ENCODE data around the gene PPIL6.
A peak's percentile ranks its signal among the peaks of the same experiment; 100 is the strongest.

Gene PPIL6

DNA sequence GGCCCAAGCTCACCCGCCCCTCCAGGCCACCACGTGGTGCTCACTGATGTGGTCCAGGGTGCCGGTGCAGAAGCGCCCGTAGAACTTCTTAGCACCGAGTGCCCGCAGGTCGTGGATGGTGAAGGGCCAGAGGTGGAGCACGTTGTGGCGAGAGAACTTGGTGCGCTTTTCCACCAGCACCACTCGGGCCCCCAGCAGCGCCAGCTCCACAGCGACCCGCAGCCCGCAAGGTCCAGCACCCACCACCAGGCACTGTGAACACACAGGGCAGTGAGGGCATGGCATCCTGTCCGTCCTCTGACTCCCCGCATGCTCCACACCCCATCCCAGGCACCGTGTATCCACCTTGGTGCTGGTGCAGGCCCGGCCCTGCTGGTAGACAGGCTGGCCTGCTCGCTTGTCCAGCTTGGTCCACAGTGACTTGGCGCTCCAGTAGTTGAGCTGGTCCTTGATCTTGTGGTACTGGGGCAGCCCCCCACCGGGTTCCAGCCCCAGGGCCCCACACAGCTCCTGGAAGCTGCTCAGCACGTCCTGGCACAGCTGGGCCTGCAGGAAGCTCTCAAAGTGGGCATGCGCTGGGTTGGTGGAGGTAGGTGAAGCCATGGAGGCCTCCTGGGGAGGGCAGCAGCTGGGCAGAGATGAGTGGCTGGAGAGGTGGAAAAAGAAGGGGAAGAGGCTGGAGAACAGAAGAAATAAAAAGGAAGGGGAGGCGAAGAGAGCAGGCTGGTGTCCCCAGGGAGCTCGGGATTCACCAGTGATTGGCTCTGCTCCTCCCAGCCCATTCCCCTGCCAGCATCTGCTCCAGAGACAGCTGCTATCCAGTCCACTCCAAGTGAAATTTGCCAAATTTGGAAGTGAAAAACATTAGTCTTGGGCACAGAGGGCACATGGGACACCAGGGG lies 13.4 kb upstream of the PPIL6 start:
- DNase-seq (ENCODE audit: insufficient read length) (no peak), FAIRE-seq (no peak)
- TF ChIP-seq TAF1 (IDR thresholded peaks at IDR 0.05; ENCODE audit: borderline replicate concordance, low read depth, low read length) (no peak), POLR2AphosphoS5 (IDR thresholded peaks at IDR 0.05; ENCODE audit: low read depth, low read length) (no peak), POLR2A (IDR thresholded peaks at IDR 0.05; ENCODE audit: low read depth, low read length) (peak; percentile 12; the same call in 1 of the 2 replicates)

DNA sequence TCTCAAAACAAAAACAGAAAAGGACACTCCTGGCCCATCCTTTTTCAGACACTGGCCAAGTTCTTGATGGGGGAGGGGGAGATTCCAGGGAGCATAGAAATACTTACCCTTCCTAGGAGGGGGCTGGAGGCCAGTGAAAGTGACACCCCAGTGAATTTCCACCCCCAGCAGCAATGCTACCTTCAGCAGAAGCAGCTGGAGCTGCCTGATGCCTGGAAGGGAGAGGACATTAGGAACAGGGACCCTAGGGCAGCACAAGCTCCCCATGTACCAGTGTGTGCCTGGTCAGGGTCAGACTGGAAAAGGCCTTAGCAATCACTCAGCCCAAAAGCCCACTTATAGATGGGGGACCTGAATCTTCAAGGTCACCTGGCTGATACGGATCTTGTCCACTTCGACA lies 12.7 kb upstream of the PPIL6 start:
- FAIRE-seq: no peak

DNA sequence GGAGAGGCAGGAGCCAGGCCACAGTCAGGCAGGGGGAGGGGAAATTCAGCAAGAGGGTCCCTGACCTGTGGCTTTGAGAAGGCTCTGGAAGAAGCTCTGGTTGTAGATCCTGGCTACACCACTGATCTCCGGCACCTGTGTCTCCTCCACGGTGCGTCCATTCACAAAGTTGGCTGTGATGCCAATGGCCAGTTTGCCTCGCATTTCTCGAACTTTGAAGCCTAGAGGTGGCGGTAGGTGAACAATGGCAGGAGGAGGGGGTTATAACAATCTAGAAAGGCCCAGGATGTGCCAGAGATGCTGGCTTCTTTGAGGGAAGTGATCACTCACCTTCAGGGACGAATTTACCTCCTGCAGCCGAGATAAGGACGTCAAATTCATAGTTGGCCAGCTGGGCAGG lies 11.8 kb upstream of the PPIL6 start:
- no peak for TF ChIP-seq TAF1 (IDR thresholded peaks at IDR 0.05; ENCODE audit: borderline replicate concordance, low read depth, low read length)
- no peak for FAIRE-seq
- DNase-seq (ENCODE audit: insufficient read length): no peak

More for the DNA sequence above, 12.7 kb upstream of the PPIL6 start:
- no peak for DNase-seq (ENCODE audit: insufficient read length)
- TF ChIP-seq TAF1 (IDR thresholded peaks at IDR 0.05; ENCODE audit: borderline replicate concordance, low read depth, low read length): no peak
- TF ChIP-seq POLR2A (IDR thresholded peaks at IDR 0.05; ENCODE audit: low read depth, low read length): no peak
- TF ChIP-seq POLR2AphosphoS5 (IDR thresholded peaks at IDR 0.05; ENCODE audit: low read depth, low read length): no peak

DNA sequence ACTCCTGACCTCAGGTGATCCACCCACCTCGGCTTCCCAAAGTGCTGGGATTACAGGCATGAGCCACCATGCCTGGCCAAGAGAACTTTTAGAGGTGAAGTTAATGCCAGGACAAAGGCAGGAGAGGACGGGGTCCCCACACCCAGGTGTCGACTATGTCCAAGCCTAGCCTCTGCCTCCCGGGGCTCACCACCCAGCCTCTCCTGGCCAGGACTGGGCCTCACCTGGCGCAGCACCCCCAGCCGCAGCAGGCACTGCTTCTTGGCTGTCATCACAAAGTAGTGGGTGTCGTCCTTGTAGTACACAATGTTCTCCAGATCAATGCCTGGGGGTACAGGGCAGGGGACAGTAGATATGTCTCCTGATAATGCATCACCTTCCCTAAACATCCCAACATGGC lies 10.9 kb upstream of the PPIL6 start:
- DNase-seq (ENCODE audit: insufficient read length) (no peak), FAIRE-seq (no peak)
- TF ChIP-seq TAF1 (IDR thresholded peaks at IDR 0.05; ENCODE audit: borderline replicate concordance, low read depth, low read length) (no peak), POLR2AphosphoS5 (IDR thresholded peaks at IDR 0.05; ENCODE audit: low read depth, low read length) (no peak), POLR2A (IDR thresholded peaks at IDR 0.05; ENCODE audit: low read depth, low read length) (no peak)

DNA sequence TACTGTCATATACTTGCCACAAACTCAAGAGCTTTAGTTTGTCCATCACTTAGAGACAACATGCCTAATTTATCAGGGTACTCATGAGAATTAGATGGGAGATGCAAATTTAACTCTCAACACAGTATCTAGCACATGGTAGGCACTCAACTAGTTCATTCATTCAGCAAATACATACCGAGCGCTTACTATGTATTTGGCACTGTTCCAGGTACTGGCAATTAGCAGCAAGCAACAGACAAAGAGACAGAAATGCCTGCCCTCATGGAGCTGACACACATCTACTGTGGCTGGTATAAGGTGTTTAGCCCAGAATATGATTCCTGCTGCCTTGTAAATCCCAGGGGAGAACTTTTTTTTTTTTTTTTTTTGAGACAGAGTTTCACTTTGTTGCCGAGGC lies 10.4 kb upstream of the PPIL6 start:
- DNase-seq (ENCODE audit: insufficient read length) (no peak), FAIRE-seq (no peak)
- TF ChIP-seq TAF1 (IDR thresholded peaks at IDR 0.05; ENCODE audit: borderline replicate concordance, low read depth, low read length) (no peak), POLR2AphosphoS5 (IDR thresholded peaks at IDR 0.05; ENCODE audit: low read depth, low read length) (no peak), POLR2A (IDR thresholded peaks at IDR 0.05; ENCODE audit: low read depth, low read length) (no peak)

- DNase-seq (ENCODE audit: insufficient read length): no peak
- peak; percentile 38 for FAIRE-seq
These were observed 9.6 kb upstream of the PPIL6 start for GRCh38 chr6:109449795-109450673.

GRCh38 chr6:109449064-109449794 lies 8.8 kb upstream of the PPIL6 start:
- TF ChIP-seq POLR2AphosphoS5 (IDR thresholded peaks at IDR 0.05; ENCODE audit: low read depth, low read length) (no peak), POLR2A (IDR thresholded peaks at IDR 0.05; ENCODE audit: low read depth, low read length) (0 out of 2 replicates have a peak, but pooled peaks have one; percentile 5), TAF1 (IDR thresholded peaks at IDR 0.05; ENCODE audit: borderline replicate concordance, low read depth, low read length) (no peak)
- no peak for DNase-seq (ENCODE audit: insufficient read length)
- no peak for FAIRE-seq

More at GRCh38 chr6:109449795-109450673, 9.6 kb upstream of the PPIL6 start:
- TF ChIP-seq POLR2AphosphoS5 (IDR thresholded peaks at IDR 0.05; ENCODE audit: low read depth, low read length) (no peak; the same call in 1 of the 2 replicates), TAF1 (IDR thresholded peaks at IDR 0.05; ENCODE audit: borderline replicate concordance, low read depth, low read length) (no peak), POLR2A (IDR thresholded peaks at IDR 0.05; ENCODE audit: low read depth, low read length) (no peak; the same call in 1 of the 2 replicates)

DNA sequence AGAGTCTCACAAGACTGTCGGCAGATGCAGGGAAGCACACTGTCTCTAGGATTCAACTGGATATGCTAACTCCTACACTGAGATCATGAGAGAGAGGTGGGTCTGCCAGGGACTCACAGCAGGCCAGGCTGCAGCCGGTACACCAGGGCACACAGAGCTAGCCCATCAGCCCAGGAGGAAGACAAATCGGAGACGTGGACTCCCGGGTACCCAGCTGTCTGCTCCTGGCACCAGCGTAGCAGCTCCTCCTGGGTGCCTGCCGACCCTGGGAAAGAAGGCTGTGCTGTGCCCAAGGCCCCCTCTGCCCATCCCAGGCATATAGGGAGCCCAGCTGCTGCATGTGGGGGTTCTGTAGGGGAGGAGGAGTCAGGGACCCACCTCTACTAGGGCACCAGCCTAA lies 8.2 kb upstream of the PPIL6 start:
- FAIRE-seq: no peak
- no peak for DNase-seq (ENCODE audit: insufficient read length)
- TF ChIP-seq POLR2AphosphoS5 (IDR thresholded peaks at IDR 0.05; ENCODE audit: low read depth, low read length) (no peak; the same call in 1 of the 2 replicates), TAF1 (IDR thresholded peaks at IDR 0.05; ENCODE audit: borderline replicate concordance, low read depth, low read length) (no peak), POLR2A (IDR thresholded peaks at IDR 0.05; ENCODE audit: low read depth, low read length) (no peak)

DNA sequence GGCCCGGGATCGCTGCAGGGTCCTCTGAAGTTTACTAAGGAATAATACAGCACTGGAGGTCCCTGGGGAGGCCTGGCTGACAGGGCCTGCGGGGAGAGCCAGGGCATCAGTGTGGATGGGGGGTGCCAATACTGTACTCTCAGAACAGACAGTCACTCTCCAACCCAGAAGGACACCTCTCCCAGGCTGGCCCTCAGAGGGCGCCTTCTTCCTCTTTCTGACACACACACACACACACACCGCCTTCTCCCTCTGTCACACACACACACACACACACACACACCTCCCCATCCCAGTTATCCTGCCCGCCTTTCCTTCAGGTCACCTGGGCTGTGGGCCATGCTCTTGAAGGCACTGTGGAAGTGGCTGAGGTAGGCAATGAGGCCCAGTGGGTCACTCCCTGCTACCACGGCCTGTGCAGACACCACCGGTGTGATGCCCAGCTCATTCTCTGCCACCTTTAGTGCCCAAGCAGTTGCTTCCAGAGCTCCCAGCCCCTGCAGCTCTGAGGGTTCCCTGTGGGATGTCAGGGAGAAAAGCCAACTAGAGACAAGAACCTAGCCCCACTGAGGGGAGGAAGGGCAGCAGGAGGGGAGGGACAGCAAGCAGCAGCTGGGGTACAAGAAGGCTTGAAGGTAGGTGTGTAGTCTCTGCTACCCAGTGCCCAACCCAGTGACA lies 7.6 kb upstream of the PPIL6 start:
- TF ChIP-seq POLR2AphosphoS5 (IDR thresholded peaks at IDR 0.05; ENCODE audit: low read depth, low read length) (no peak; the same call in 1 of the 2 replicates), POLR2A (IDR thresholded peaks at IDR 0.05; ENCODE audit: low read depth, low read length) (no peak), TAF1 (IDR thresholded peaks at IDR 0.05; ENCODE audit: borderline replicate concordance, low read depth, low read length) (no peak)
- DNase-seq (ENCODE audit: insufficient read length) (no peak), FAIRE-seq (no peak)

DNA sequence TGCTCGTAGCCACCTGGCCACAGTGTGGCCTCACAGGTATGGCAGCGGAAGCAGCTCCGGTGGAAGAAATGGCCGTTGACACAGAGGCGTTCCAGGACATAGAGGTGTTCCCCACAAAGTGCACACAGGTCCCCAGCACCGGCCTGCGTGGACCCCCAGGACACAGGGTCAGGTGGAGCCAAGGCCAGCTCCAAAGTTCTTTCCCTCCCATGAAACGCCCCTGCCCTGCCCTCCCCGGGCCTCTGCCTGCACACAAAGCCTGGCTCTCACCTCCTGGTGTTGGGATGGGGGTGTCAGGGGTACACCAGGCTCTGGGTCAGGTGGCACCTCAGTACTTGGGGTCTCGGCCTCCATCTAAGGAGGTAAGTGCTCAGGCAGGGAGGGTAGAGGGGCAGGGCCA lies 6.7 kb upstream of the PPIL6 start:
- TF ChIP-seq POLR2A (IDR thresholded peaks at IDR 0.05; ENCODE audit: low read depth, low read length) (no peak), POLR2AphosphoS5 (IDR thresholded peaks at IDR 0.05; ENCODE audit: low read depth, low read length) (no peak), TAF1 (IDR thresholded peaks at IDR 0.05; ENCODE audit: borderline replicate concordance, low read depth, low read length) (no peak)
- no peak for DNase-seq (ENCODE audit: insufficient read length)
- no peak for FAIRE-seq

Measured in GM12892 (cell line).